RCC 7860 (cell line): Measurements from ENCODE around the gene ENHO.
"Not testable (repeated sequence)": the region's sequence is repeated elsewhere in the genome, so short reads cannot be mapped to it uniquely, and the experiment has no call there.

Experiments used
- DNase-seq: peaks from one replicate; pipeline ENCODE4 v3.0.0-alpha.2; 2015; ENCODE audit warnings: low spot score
- FAIRE-seq: peaks from 2 replicates; lab custom pipeline; 2012; peaks lifted over from hg19 to GRCh38; lab: Jason Lieb, UNC

The ENHO gene

DNA sequence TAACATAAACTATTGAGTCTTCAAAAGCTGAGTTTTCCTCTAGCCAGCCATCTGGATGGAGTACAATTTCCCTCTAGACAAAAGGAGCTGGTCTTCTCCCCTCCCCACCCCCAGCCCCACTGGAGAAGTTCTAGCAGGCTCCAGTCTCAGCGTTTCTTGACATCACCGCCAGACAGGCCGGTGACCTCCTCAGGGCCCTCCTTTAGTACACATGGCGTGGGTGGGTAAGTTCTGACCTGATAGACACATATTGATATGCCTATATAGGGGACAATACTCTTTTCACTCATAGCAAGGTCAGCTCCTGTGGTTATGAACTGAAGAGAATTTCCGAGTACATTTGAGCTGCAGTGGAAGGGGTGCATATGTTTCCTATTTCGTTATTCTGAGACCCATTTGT, 37.0 kb downstream of the ENHO start:
- FAIRE-seq (no peak), DNase-seq (no peak)

DNA sequence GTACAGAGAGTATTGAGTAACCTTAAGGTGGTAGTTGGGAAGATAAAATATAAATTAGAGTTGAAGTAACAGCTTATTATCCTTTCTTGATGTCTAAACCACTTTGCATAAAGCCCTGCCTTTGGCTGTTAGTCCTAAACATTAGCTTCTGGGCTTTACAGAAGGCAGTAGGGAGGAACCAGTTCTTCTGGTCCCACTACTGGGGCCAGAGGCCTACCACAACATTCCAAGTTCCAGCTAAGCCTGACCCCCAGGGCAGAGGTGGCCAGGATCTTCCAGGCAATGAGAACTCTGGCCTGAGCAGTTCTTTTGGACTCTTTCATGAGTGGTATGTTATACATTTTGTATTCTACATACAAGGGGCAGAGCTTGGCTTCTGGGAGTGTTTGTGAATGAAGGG, 38.1 kb downstream of the ENHO start:
- no peak for FAIRE-seq

DNA sequence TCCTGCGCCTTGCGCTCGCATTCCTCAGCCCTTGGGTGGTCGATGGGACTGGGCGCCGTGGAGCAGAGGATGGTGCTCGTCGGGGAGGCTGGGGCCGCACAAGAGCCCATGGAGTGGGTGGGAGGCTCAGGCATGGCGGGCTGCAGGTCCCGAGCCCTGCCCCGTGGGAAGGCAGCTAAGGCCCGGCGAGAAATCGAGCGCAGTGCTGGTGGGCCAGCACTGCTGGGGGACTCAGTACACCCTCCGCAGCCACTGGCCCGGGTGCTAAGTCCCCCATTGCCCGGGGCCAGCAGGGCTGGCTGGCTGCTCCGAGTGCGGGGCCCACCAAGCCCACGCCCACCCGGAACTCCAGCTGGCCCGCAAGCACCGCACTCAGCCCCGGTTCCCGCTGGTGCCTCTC, 40.0 kb downstream of the ENHO start:
- FAIRE-seq, DNase-seq: not testable (repeated sequence)

More for the DNA sequence above, 38.1 kb downstream of the ENHO start:
- DNase-seq, result no peak

DNA sequence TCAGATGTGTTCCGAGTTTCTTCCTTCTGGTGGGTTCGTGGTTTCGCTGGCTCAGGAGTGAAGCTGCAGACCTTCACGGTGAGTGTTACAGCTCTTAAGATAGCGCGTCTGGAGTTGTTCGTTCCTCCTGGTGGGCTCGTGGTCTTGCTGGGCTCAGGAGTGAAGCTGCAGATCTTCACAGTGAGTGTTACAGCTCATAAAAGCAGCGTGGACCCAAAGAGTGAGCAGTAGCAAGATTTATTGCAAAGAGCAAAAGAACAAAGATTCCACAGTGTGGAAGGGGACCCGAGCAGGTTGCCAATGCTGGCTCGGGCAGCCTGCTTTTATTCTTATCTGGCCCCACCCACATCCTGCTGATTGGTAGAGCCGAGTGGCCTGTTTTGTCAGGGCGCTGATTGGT, 41.2 kb downstream of the ENHO start:
- DNase-seq, FAIRE-seq: not testable (repeated sequence)

DNA sequence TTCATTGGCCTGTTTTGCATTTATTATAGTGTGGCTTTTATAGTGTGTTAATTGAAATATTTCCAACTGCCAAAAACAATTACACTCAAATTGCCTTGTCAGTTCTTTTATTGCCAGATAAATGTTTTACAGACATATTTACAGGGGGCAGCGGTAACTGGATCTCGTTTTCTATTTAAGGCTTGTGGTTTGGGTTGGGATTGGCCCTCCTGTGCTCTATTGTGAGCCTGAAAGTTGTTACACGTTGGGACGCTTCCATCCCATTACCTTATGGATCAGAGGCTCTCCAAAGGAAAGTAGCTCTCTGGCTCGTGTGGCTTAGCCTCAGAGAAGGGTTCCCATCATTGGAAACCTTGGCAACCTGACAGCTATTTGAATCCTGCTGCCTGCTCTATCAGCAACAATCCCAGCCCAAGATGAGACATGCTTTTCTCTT, 43.3 kb downstream of the ENHO start:
- FAIRE-seq (no peak), DNase-seq (no peak)

DNA sequence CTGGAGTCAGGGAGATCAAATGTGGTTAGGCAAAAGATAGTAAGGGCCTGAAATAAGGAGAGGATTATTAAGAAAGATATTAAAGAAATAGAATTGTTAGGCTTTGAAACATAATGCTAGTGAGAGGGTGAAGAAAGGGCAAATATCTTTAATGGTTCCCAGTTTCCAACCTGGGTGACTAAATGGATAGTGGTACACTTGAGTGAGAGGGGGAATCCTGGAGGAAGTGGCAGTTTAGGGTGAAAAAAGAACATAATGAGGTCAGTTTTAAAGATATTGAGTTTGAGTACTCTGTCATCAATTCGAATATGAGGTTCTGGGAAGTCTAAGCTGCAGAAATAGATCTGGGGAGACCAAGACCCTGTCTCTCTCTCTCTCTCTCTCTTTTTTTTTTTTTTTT, 45.2 kb downstream of the ENHO start:
- no peak for FAIRE-seq
- no peak for DNase-seq

DNA sequence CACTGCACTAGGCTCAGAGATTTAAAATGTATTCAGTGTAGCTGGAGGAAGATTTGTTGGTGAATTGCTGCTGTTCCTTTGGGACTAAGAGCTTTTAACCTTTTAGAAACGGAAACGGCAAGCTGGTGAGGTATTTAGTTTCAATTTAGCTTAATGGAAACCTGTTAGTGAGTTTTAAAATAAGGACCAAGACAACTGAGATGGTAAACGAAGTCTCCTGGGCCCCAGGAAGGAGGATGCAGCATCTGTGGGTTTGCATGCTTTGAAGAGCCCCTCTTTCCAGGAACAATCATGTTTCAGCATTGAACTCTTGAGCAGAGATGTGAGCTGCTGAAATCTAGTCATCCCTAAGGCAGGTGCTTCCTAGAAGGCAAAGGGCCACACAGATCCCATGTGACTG, 47.7 kb downstream of the ENHO start:
- DNase-seq, result no peak
- no peak for FAIRE-seq
